ENCODE results near the gene RRP1B. TPM values are rescaled to one million over a fixed set of nuclear protein-coding genes. Genes with fewer than 3 reads are reported as not detected.
"Not testable (repeated sequence)": the region's sequence is repeated elsewhere in the genome, so short reads cannot be mapped to it uniquely, and the experiment has no call there.

RRP1B gene, protein sequence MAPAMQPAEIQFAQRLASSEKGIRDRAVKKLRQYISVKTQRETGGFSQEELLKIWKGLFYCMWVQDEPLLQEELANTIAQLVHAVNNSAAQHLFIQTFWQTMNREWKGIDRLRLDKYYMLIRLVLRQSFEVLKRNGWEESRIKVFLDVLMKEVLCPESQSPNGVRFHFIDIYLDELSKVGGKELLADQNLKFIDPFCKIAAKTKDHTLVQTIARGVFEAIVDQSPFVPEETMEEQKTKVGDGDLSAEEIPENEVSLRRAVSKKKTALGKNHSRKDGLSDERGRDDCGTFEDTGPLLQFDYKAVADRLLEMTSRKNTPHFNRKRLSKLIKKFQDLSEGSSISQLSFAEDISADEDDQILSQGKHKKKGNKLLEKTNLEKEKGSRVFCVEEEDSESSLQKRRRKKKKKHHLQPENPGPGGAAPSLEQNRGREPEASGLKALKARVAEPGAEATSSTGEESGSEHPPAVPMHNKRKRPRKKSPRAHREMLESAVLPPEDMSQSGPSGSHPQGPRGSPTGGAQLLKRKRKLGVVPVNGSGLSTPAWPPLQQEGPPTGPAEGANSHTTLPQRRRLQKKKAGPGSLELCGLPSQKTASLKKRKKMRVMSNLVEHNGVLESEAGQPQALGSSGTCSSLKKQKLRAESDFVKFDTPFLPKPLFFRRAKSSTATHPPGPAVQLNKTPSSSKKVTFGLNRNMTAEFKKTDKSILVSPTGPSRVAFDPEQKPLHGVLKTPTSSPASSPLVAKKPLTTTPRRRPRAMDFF
- 30.6 and 34.5 TPM in 2 replicates for total RNA-seq (2014; rRNA removed; shearing (Covaris generic); ENCODE audit: low replicate concordance)

DNA sequence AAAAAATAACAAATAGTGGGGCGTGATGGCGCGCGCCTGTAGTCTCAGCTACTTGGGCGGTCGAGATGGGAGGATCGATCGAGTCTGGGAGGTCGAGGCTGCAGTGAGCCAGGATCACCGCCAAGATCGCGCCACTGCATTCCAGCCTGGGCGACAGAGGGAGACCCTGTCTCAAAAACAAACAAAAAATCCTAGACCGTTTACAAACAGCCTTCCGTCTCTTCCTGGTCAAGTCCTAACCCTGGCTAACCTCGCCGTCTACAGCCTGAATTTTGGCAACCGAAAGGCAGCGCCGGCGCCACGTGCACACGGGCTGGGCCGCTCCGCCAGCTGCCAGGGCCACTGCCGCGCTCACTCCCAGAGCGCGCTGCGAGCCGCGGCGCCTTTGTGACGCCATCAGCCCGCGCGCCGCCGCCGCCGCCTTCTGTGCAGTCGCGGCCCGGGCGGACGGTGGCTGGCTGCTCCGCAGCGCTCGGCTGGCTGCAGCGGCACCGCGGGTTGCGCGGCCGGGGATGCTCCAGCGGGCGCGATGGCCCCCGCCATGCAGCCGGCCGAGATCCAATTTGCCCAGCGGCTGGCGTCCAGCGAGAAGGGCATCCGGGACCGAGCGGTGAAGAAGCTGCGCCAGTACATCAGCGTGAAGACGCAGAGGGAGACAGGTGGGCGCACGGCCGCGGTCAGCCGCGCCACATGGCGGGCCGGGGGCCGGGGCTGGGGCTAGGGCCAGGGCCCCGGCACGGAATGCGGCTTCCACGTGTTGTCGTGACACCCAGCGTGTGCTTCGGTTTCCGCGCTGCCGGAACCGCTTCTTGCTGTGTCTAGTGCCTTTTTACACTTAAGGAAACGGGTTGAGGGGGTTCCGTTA is at the start of gene RRP1B, which contains the start of gene HSF2BP:
RRP1B (plus strand) TSS at position 425 of the 865 bp plus-strand sequence; CDS start at position 530, 105 bp downstream.
HSF2BP (minus strand) TSS at position 353 of the 865 bp plus-strand sequence. CDS start 1,392 bp downstream, outside the sequence.
- peaks cover 17% of the 10 kb centered on the region for H4K20me1 ChIP-seq (ENCODE audit: insufficient read depth, low read depth, low read length)

DNA sequence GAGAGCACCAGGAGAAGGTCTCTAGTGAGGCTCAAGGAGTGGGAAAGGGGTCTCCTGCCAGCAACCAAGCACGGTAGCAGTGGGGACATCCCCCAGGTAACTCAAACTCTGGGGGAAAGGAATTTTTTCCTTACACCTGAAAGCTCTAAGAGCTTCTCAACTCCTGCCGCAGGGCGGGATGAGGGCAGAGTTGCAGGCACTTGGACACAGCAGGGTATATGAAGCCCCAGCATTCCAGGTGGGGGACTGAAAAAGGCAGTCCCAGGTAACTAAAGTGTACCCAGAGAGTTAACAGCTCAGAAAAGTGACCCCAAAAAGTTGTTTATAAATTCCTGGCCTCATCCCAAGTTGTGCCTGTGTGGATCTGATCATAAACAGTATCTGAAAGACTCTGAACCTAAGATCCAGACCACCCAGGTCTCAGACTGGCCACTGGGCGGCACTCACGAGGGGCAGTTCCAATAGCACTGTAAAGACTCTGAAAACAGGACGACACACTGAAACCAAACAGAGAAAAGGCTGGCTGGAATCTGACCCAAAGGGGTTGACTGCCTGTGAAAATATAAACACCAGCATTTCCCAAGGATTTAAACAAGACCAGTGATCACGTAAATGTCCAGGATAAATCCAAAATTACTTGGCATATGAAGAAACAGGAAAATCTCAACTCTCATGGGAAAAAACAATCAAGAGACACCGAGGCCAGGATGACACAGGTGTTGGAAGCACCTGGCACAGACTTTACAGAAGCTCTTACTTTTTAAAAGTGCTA is 47.6 kb upstream of the RRP1B start:
- Histone ChIP-seq H2AFZ (ENCODE audit: low read length) (no peak overlapping the region), H3K79me2 (ENCODE audit: low read length) (no peaks in the 10 kb centered on the region), H4K20me1 (ENCODE audit: insufficient read depth, low read depth, low read length) (no peaks in the 10 kb centered on the region), H3K9me3 (ENCODE audit: low read length) (no peaks in the 10 kb centered on the region), H3K36me3 (ENCODE audit: insufficient read depth, low read length) (no peaks in the 10 kb centered on the region), H3K9me2 (replicated peaks; ENCODE audit: insufficient read depth, low read length) (no peaks in the 10 kb centered on the region), H3K27ac (ENCODE audit: low read length) (no peak overlapping the region), H3K9ac (ENCODE audit: low read length) (no peak overlapping the region), H3K4me3 (ENCODE audit: low read length) (no peak overlapping the region), H3K4me1 (ENCODE audit: low read length) (peaks cover 6% of the 10 kb centered on the region; the same call in 1 of the 2 replicates), H3K4me2 (ENCODE audit: low read depth, low read length, poor library complexity, severe bottlenecking) (no peak overlapping the region), H3K27me3 (ENCODE audit: low read length) (no peaks in the 10 kb centered on the region)
- peak; percentile 76 for DNase-seq

More for the DNA sequence above, at the start of gene RRP1B, which contains the start of gene HSF2BP:
- Histone ChIP-seq H3K4me3 (ENCODE audit: low read length) (peak within 1 kb of the TSS; percentile 99), H3K9me3 (ENCODE audit: low read length) (no peaks in the 10 kb centered on the region), H3K27ac (ENCODE audit: low read length) (peak within 1 kb of the TSS; percentile 60), H3K9ac (ENCODE audit: low read length) (peak within 1 kb of the TSS; percentile 91), H3K9me2 (replicated peaks; ENCODE audit: insufficient read depth, low read length) (no peaks in the 10 kb centered on the region), H3K79me2 (ENCODE audit: low read length) (peaks cover 49% of the 10 kb centered on the region), H3K4me1 (ENCODE audit: low read length) (peaks cover 22% of the 10 kb centered on the region), H2AFZ (ENCODE audit: low read length) (peak within 1 kb of the TSS; percentile 70; the same call in 1 of the 2 replicates), H3K4me2 (ENCODE audit: low read depth, low read length, poor library complexity, severe bottlenecking) (peak within 1 kb of the TSS; percentile 82), H3K27me3 (ENCODE audit: low read length) (no peaks in the 10 kb centered on the region), H3K36me3 (ENCODE audit: insufficient read depth, low read length) (peaks cover 23% of the 10 kb centered on the region)
- peak; percentile 94 for DNase-seq

DNA sequence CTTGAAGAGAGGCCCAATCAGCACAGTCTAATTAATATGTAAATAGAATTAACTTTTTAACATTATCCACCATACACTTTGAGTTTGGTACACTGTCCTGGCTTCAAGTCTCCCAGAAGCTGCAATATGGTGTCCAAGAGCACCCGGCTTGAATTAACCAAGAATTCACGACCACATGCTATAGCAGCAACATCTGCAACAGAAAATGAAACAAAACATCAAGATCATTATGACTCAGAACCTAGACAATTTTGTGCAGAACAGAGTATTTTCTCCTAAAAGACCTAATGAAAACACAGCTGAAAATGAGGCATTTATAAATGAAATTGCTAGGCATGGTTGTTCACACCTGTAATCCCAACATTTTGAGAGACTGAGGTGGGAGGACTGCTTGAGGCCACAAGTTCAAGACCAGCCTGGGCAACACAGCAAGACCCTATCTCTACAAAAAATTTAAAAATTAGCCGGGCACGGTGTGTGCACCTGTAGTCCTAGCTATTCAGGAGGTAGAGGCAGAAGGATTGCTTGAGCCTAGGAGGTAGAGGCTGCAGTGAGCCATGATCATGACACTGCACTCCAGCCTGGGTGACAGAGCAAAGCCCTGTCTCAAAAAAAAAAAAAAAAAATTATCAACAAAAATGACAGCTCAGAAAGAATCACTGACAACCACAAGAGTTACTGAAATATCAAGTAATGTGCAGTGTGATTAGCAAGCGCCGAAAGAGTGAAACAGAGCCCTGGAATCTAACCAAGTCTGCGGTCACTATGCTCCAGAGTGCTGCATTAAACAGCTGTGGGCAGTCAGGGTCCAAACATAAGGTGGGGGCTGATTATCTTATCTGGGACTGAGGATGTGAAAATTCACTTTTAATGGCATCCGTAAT is 45.4 kb upstream of the RRP1B start:
- H3K9ac ChIP-seq (ENCODE audit: low read length): no peak overlapping the region
- no peaks in the 10 kb centered on the region for H4K20me1 ChIP-seq (ENCODE audit: insufficient read depth, low read depth, low read length)
- DNase-seq: no peak
- H3K79me2 ChIP-seq (ENCODE audit: low read length): no peaks in the 10 kb centered on the region
- no peak overlapping the region for H3K4me2 ChIP-seq (ENCODE audit: low read depth, low read length, poor library complexity, severe bottlenecking)
- no peaks in the 10 kb centered on the region for H3K9me2 ChIP-seq (replicated peaks; ENCODE audit: insufficient read depth, low read length)
- no peaks in the 10 kb centered on the region for H3K27me3 ChIP-seq (ENCODE audit: low read length)
- no peaks in the 10 kb centered on the region for H3K4me1 ChIP-seq (ENCODE audit: low read length)
- H2AFZ ChIP-seq (ENCODE audit: low read length): no peak overlapping the region
- no peak overlapping the region for H3K27ac ChIP-seq (ENCODE audit: low read length)
- H3K36me3 ChIP-seq (ENCODE audit: insufficient read depth, low read length): no peaks in the 10 kb centered on the region
- H3K9me3 ChIP-seq (ENCODE audit: low read length): no peaks in the 10 kb centered on the region
- no peak overlapping the region for H3K4me3 ChIP-seq (ENCODE audit: low read length)

DNA sequence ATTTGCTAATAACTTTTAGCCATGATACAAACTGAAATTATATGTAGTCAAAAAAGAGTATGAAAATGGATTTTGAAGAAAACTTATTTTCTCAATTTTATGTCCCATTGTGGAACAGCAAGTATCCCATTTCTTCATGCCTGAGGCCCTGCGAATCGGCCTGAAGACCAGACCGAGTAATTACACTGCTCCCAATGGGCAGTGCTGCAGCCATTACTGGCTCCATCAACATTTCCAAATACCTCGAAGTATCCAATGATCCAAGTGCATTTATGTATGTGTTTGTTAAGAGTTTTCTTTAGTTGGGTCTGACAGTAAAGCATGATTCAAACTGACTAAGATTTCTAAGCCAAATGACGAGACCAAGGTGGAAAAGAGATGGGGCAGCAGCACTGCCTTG is 44.5 kb upstream of the RRP1B start:
- Histone ChIP-seq H3K4me1 (ENCODE audit: low read length) (no peaks in the 10 kb centered on the region), H3K79me2 (ENCODE audit: low read length) (no peaks in the 10 kb centered on the region)

DNA sequence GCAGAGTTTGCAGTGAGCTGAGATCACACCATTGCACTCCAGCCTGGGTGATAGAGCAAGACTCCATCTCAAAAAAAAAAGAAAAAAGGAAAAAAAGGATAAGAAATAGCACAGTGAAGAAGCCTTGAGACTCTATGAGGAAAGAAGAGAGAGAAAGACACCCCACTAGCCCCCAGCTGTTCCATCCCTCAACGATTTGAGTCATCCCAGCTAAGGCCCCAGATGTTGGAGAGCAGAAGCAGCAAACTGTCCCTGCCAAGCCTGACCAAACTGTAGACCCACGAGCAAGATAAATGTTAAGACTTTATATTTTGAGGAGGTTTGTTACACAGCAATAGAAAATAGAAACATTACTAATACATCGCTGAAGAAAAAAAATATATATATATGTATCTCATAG is 42.5 kb upstream of the RRP1B start:
- H3K4me3 ChIP-seq (ENCODE audit: low read length); H3K4me1 ChIP-seq (ENCODE audit: low read length); H3K9me3 ChIP-seq (ENCODE audit: low read length); H3K4me2 ChIP-seq (ENCODE audit: low read depth, low read length, poor library complexity, severe bottlenecking); H4K20me1 ChIP-seq (ENCODE audit: insufficient read depth, low read depth, low read length); H3K79me2 ChIP-seq (ENCODE audit: low read length); H3K27me3 ChIP-seq (ENCODE audit: low read length); H3K27ac ChIP-seq (ENCODE audit: low read length); DNase-seq; H3K9ac ChIP-seq (ENCODE audit: low read length); H3K36me3 ChIP-seq (ENCODE audit: insufficient read depth, low read length); H2AFZ ChIP-seq (ENCODE audit: low read length); H3K9me2 ChIP-seq (replicated peaks; ENCODE audit: insufficient read depth, low read length): not testable (repeated sequence)

More for the DNA sequence above, 44.5 kb upstream of the RRP1B start:
- Histone ChIP-seq H3K4me3 (ENCODE audit: low read length) (no peak overlapping the region), H3K27ac (ENCODE audit: low read length) (no peak overlapping the region), H3K9ac (ENCODE audit: low read length) (no peak overlapping the region), H2AFZ (ENCODE audit: low read length) (no peak overlapping the region), H3K27me3 (ENCODE audit: low read length) (no peaks in the 10 kb centered on the region), H3K36me3 (ENCODE audit: insufficient read depth, low read length) (no peaks in the 10 kb centered on the region), H3K4me2 (ENCODE audit: low read depth, low read length, poor library complexity, severe bottlenecking) (no peak overlapping the region), H3K9me3 (ENCODE audit: low read length) (peaks cover under 1% of the 10 kb centered on the region; the same call in 1 of the 2 replicates), H3K9me2 (replicated peaks; ENCODE audit: insufficient read depth, low read length) (no peaks in the 10 kb centered on the region), H4K20me1 (ENCODE audit: insufficient read depth, low read depth, low read length) (no peaks in the 10 kb centered on the region)
- DNase-seq: no peak

DNA sequence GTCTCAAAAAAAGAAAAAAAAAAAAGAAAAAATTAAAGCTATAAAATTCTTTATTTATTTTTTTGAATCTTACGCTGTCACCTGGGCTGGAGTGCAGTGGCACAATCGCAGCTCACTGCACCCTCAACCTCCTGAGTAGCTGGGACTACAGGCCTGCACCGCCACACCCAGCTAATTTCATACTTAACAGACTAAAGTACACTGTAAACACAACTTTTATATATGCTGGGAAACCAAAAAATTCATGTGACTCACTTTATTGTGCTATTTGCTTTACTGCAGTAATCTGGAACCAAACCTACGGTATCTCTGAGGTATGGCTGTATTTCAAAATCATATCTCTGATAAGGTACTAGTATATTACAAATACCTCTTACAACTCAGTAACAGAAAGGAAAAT is 40.4 kb upstream of the RRP1B start:
- no peak overlapping the region for H2AFZ ChIP-seq (ENCODE audit: low read length)
- no peaks in the 10 kb centered on the region for H3K9me2 ChIP-seq (replicated peaks; ENCODE audit: insufficient read depth, low read length)
- H3K4me3 ChIP-seq (ENCODE audit: low read length): no peak overlapping the region
- no peak overlapping the region for H3K27ac ChIP-seq (ENCODE audit: low read length)
- no peaks in the 10 kb centered on the region for H3K36me3 ChIP-seq (ENCODE audit: insufficient read depth, low read length)
- H3K4me2 ChIP-seq (ENCODE audit: low read depth, low read length, poor library complexity, severe bottlenecking): no peak overlapping the region
- H3K79me2 ChIP-seq (ENCODE audit: low read length): no peaks in the 10 kb centered on the region
- DNase-seq: no peak
- peaks cover 7% of the 10 kb centered on the region; the same call in 1 of the 2 replicates for H3K9me3 ChIP-seq (ENCODE audit: low read length)
- no peaks in the 10 kb centered on the region for H3K4me1 ChIP-seq (ENCODE audit: low read length)
- peaks cover 3% of the 10 kb centered on the region; the same call in 1 of the 2 replicates for H3K27me3 ChIP-seq (ENCODE audit: low read length)
- no peaks in the 10 kb centered on the region for H4K20me1 ChIP-seq (ENCODE audit: insufficient read depth, low read depth, low read length)
- H3K9ac ChIP-seq (ENCODE audit: low read length): no peak overlapping the region
